Natural killer cell (primary cell): ENCODE data around the gene ENPP3. TPM values are rescaled to one million over a fixed set of nuclear protein-coding genes. Genes with fewer than 3 reads are reported as not detected.

Experiments used
- ATAC-seq, 3 donors: fragments of 150-1000 bp in 2 of 3; fragments of 200-7000 bp in 1 of 3; cut with Tn5 transposase; 1 replicate in 1 of 3; 2 replicates in 2 of 3; pipeline ENCODE4 v1.10.0; 2021; ENCODE audit warnings: mild to moderate bottlenecking in 2 of 3, moderate library complexity in 2 of 3
- DNase-seq, 2 donors: peaks; one replicate each; pipeline versions ENCODE4 v3.0.0 to v3.0.0-alpha.2; 2013 to 2021; ENCODE audit warnings: mixed read lengths in 1 of 2
- H3K27ac ChIP-seq: one replicate; pipeline ENCODE4 v1.5.1; 2013; ENCODE audit warnings: mild to moderate bottlenecking, low read length
- H3K27me3 ChIP-seq: one replicate; pipeline ENCODE4 v1.6.1; 2013; ENCODE audit warnings: low read length; ENCODE audit not compliant: control insufficient read depth, insufficient read depth
- H3K36me3 ChIP-seq: one replicate; pipeline ENCODE4 v1.6.1; 2013; ENCODE audit warnings: low read length; ENCODE audit not compliant: control insufficient read depth, insufficient read depth
- H3K4me1 ChIP-seq: one replicate; pipeline ENCODE4 v1.6.1; 2013; ENCODE audit warnings: low read length; ENCODE audit not compliant: control insufficient read depth, insufficient read depth
- H3K4me3 ChIP-seq: one replicate; pipeline ENCODE4 v1.5.1; 2013; ENCODE audit warnings: low read length
- H3K9me3 ChIP-seq: one replicate; pipeline ENCODE4 v1.6.1; 2013; ENCODE audit warnings: low read length; ENCODE audit not compliant: control insufficient read depth, insufficient read depth
- H3K27ac Mint-ChIP-seq, 2 donors: one replicate each; pipeline ENCODE4 v1.8.0; 2022; ENCODE audit warnings: mild to moderate bottlenecking in 2 of 2, mixed read lengths in 2 of 2, moderate library complexity in 1 of 2
- H3K27me3 Mint-ChIP-seq, 2 donors: one replicate each; pipeline ENCODE4 v1.8.0; 2022; ENCODE audit warnings: low read depth in 2 of 2, mixed read lengths in 2 of 2
- H3K36me3 Mint-ChIP-seq: one replicate; pipeline ENCODE4 v1.8.0; 2022; ENCODE audit warnings: mixed read lengths
- H3K4me1 Mint-ChIP-seq, 2 donors: one replicate each; pipeline ENCODE4 v1.8.0; 2022; ENCODE audit warnings: mixed read lengths in 2 of 2
- H3K4me3 Mint-ChIP-seq: one replicate; pipeline ENCODE4 v1.8.0; 2022; ENCODE audit warnings: mild to moderate bottlenecking, moderate library complexity, mixed read lengths
- H3K9me3 Mint-ChIP-seq, 2 donors: one replicate each; pipeline ENCODE4 v1.8.0; 2022; ENCODE audit warnings: mixed read lengths in 2 of 2
- CTCF ChIP-seq: fragments of 200-600 bp; IDR thresholded peaks from one replicate; pipeline ENCODE4 v1.8.0; 2022; ENCODE audit warnings: antibody characterized with exemption
- WGBS: methylation state at CpG from one replicate; pipeline ENCODE4 v1.1.7; 2013; ENCODE audit warnings: missing lambda C conversion rate; ENCODE audit not compliant: insufficient coverage; 5-methylcytosine and 5-hydroxymethylcytosine counted together
- intact Hi-C: fragments of 100-400 bp; cut with micrococcal nuclease; formaldehyde crosslinking; loops from one replicate; pipeline ENCODE4 v1.14.2; 2022
- total RNA-seq, 4 donors: library from RNA; stranded (reverse); fragments of 120-200 nt in 1 of 4; gene quantifications; one replicate each; pipeline versions ENCODE4 v1.2.3 to v1.2.4, GENCODE V29; 2013 to 2022

ENPP3 gene
- total RNA-seq, 3 donors from 2014 or later (not counting 1 experiment from before 2014, with no cell fraction given) = 0.33 to 32.4 (median 1.8) TPM

- H3K36me3 ChIP-seq = no peaks in the 10 kb centered on the region
- ATAC-seq (no peak), DNase-seq (no peak)
- no peaks in the 10 kb centered on the region for H3K9me3 ChIP-seq
- Mint-ChIP-seq H3K27me3 (peaks cover 0 to 19% of the 10 kb centered on the region in 2 donors), H3K27ac (no peak overlapping the region), H3K9me3 (peaks cover 0 to 2% of the 10 kb centered on the region in 2 donors), H3K4me3 (no peak overlapping the region), H3K36me3 (no peaks in the 10 kb centered on the region), H3K4me1 (peaks cover 0 to 4% of the 10 kb centered on the region in 2 donors)
- H3K27ac ChIP-seq = no peak overlapping the region
- 84% methylated on average over 1 of the region's 1 CpG for WGBS
- intact Hi-C loops = no loop called here
- TF ChIP-seq CTCF = no peak
- no peaks in the 10 kb centered on the region for H3K4me1 ChIP-seq
- no peaks in the 10 kb centered on the region for H3K27me3 ChIP-seq
- H3K4me3 ChIP-seq = no peak overlapping the region
Measured at GRCh38 chr6:131784561-131784960, 147.5 kb downstream of the ENPP3 start.

- Histone ChIP-seq H3K4me3 (no peak overlapping the region), H3K36me3 (no peaks in the 10 kb centered on the region), H3K4me1 (no peaks in the 10 kb centered on the region), H3K27ac (no peak overlapping the region), H3K27me3 (no peaks in the 10 kb centered on the region), H3K9me3 (no peaks in the 10 kb centered on the region)
- H3K4me3 Mint-ChIP-seq = no peak overlapping the region
- peaks cover 0 to 2% of the 10 kb centered on the region in 2 donors for H3K9me3 Mint-ChIP-seq
- H3K4me1 Mint-ChIP-seq = peaks cover 0 to 4% of the 10 kb centered on the region in 2 donors
- peaks cover 0 to 19% of the 10 kb centered on the region in 2 donors for H3K27me3 Mint-ChIP-seq
- H3K27ac Mint-ChIP-seq = no peak overlapping the region
- DNase-seq (no peak), ATAC-seq (no peak)
- no peaks in the 10 kb centered on the region for H3K36me3 Mint-ChIP-seq
- intact Hi-C loops = no loop called here
- no peak for TF ChIP-seq CTCF
Measured at GRCh38 chr6:131787079-131787478, 150.0 kb downstream of the ENPP3 start.

- DNase-seq = no peak
- Mint-ChIP-seq H3K4me3 (no peak overlapping the region), H3K36me3 (no peaks in the 10 kb centered on the region), H3K4me1 (peaks cover 0 to 4% of the 10 kb centered on the region in 2 donors), H3K9me3 (peaks cover 0 to 2% of the 10 kb centered on the region in 2 donors), H3K27ac (no peak overlapping the region), H3K27me3 (peaks cover 0 to 19% of the 10 kb centered on the region in 2 donors)
- no peak for TF ChIP-seq CTCF
- Histone ChIP-seq H3K27ac (no peak overlapping the region), H3K27me3 (no peaks in the 10 kb centered on the region), H3K4me3 (no peak overlapping the region), H3K4me1 (no peaks in the 10 kb centered on the region), H3K36me3 (no peaks in the 10 kb centered on the region), H3K9me3 (no peaks in the 10 kb centered on the region)
- no peak for ATAC-seq
- intact Hi-C loops = no loop called here
- WGBS = 92% methylated on average over 6 of the region's 8 CpGs
Measured at GRCh38 chr6:131787766-131788712, 150.9 kb downstream of the ENPP3 start.
